HUES64 (cell line): ENCODE results near the gene FUT6.

Experiments used
- H3K27ac ChIP-seq: 2 replicates; pipeline ENCODE4 v1.7.0; 2013; ENCODE audit warnings: low read depth, low read length, inconsistent platforms
- H3K27me3 ChIP-seq: 2 replicates; pipeline ENCODE4 v1.6.1; 2013; ENCODE audit warnings: mild to moderate bottlenecking, low read length; ENCODE audit not compliant: insufficient read depth
- H3K36me3 ChIP-seq: 2 replicates; pipeline ENCODE4 v1.6.1; 2013; ENCODE audit warnings: mild to moderate bottlenecking, low read length; ENCODE audit not compliant: insufficient read depth
- H3K4me1 ChIP-seq: 2 replicates; pipeline ENCODE4 v1.6.1; 2013; ENCODE audit warnings: mild to moderate bottlenecking, low read length, moderate library complexity; ENCODE audit not compliant: insufficient read depth
- H3K4me3 ChIP-seq: 2 replicates; pipeline ENCODE4 v1.5.1; 2013; ENCODE audit warnings: mild to moderate bottlenecking, low read length, moderate library complexity
- H3K9ac ChIP-seq: 2 replicates; pipeline ENCODE4 v1.6.1; 2013; ENCODE audit warnings: mild to moderate bottlenecking, low read depth, low read length
- H3K9me3 ChIP-seq: 2 replicates; pipeline ENCODE4 v1.6.1; 2013; ENCODE audit warnings: low read depth, low read length; ENCODE audit not compliant: insufficient read depth
- WGBS: fragments of 150-250, 120-280 bp; methylation state at CpG from one replicate; pipeline ENCODE4 v1.1.7; 2013; ENCODE audit warnings: missing lambda C conversion rate; 5-methylcytosine and 5-hydroxymethylcytosine counted together

FUT6 gene

GRCh38 chr19:5832527-5833216 is 6.8 kb downstream of the FUT6 start:
- H3K9me3 ChIP-seq, result no peaks in the 10 kb centered on the region
- no peak overlapping the region for H3K4me3 ChIP-seq
- H3K27ac ChIP-seq, result no peak overlapping the region
- H3K36me3 ChIP-seq, result no peaks in the 10 kb centered on the region
- H3K27me3 ChIP-seq, result no peaks in the 10 kb centered on the region; the same call in 1 of the 2 replicates
- H3K9ac ChIP-seq, result no peak overlapping the region
- H3K4me1 ChIP-seq, result no peaks in the 10 kb centered on the region; the same call in 1 of the 2 replicates
- WGBS, result 86% methylated on average over 6 of the region's 6 CpGs

- Histone ChIP-seq H3K4me1 (no peaks in the 10 kb centered on the region; the same call in 1 of the 2 replicates), H3K9ac (no peak overlapping the region), H3K4me3 (no peak overlapping the region), H3K9me3 (no peaks in the 10 kb centered on the region), H3K27ac (no peak overlapping the region), H3K27me3 (no peaks in the 10 kb centered on the region; the same call in 1 of the 2 replicates), H3K36me3 (no peaks in the 10 kb centered on the region)
- WGBS, result 93% methylated on average over 22 of the region's 22 CpGs
These were observed 7.4 kb downstream of the FUT6 start for GRCh38 chr19:5832061-5832460.

GRCh38 chr19:5831159-5831558 is 8.3 kb downstream of the FUT6 start:
- Histone ChIP-seq H3K9ac (no peak overlapping the region), H3K27me3 (no peaks in the 10 kb centered on the region; the same call in 1 of the 2 replicates), H3K4me3 (no peak overlapping the region), H3K4me1 (peaks cover 3% of the 10 kb centered on the region; the same call in 1 of the 2 replicates), H3K36me3 (no peaks in the 10 kb centered on the region), H3K27ac (no peak overlapping the region), H3K9me3 (no peaks in the 10 kb centered on the region)
- WGBS, result 91% methylated on average over 9 of the region's 9 CpGs

- Histone ChIP-seq H3K27ac (no peak overlapping the region), H3K27me3 (no peaks in the 10 kb centered on the region; the same call in 1 of the 2 replicates), H3K4me1 (peaks cover 3% of the 10 kb centered on the region; the same call in 1 of the 2 replicates), H3K36me3 (no peaks in the 10 kb centered on the region), H3K4me3 (peak overlapping the region; percentile 81), H3K9ac (0 out of 2 replicates have a peak overlapping the region, but pooled peaks have one; percentile 5), H3K9me3 (no peaks in the 10 kb centered on the region)
- WGBS, result 78% methylated on average over 34 of the region's 34 CpGs
These were observed 9.8 kb downstream of the FUT6 start for GRCh38 chr19:5829567-5830310.

GRCh38 chr19:5828661-5829566 is 10.6 kb downstream of the FUT6 start:
- no peaks in the 10 kb centered on the region for H3K27me3 ChIP-seq
- peak overlapping the region; percentile 81 for H3K27ac ChIP-seq
- 4% methylated on average over 45 of the region's 47 CpGs for WGBS
- H3K36me3 ChIP-seq, result no peaks in the 10 kb centered on the region
- H3K9me3 ChIP-seq, result no peaks in the 10 kb centered on the region
- peak overlapping the region; percentile 81 for H3K4me3 ChIP-seq
- H3K9ac ChIP-seq, result peak overlapping the region; percentile 81
- peaks cover 3% of the 10 kb centered on the region; the same call in 1 of the 2 replicates for H3K4me1 ChIP-seq

- H3K4me3 ChIP-seq, result peak overlapping the region; percentile 81
- no peaks in the 10 kb centered on the region for H3K36me3 ChIP-seq
- peak overlapping the region; percentile 81 for H3K27ac ChIP-seq
- H3K9ac ChIP-seq, result peak overlapping the region; percentile 81
- peaks cover 3% of the 10 kb centered on the region; the same call in 1 of the 2 replicates for H3K4me1 ChIP-seq
- no peaks in the 10 kb centered on the region for H3K9me3 ChIP-seq
- under 1% methylated on average over 91 of the region's 91 CpGs for WGBS
- no peaks in the 10 kb centered on the region for H3K27me3 ChIP-seq
These were observed 11.4 kb downstream of the FUT6 start for GRCh38 chr19:5827891-5828660.

- Histone ChIP-seq H3K36me3 (no peaks in the 10 kb centered on the region), H3K9me3 (no peaks in the 10 kb centered on the region), H3K27ac (peak overlapping the region; percentile 81; the same call in 1 of the 2 replicates), H3K27me3 (no peaks in the 10 kb centered on the region), H3K4me1 (peaks cover 3% of the 10 kb centered on the region; the same call in 1 of the 2 replicates), H3K4me3 (peak overlapping the region; percentile 81), H3K9ac (peak overlapping the region; percentile 81)
- WGBS, result 16% methylated on average over 36 of the region's 37 CpGs
These were observed 12.1 kb downstream of the FUT6 start for GRCh38 chr19:5827342-5827890.

GRCh38 chr19:5826531-5827341 is 12.8 kb downstream of the FUT6 start:
- 29% methylated on average over 24 of the region's 24 CpGs for WGBS
- Histone ChIP-seq H3K9me3 (no peaks in the 10 kb centered on the region), H3K27ac (no peak overlapping the region), H3K4me3 (peak overlapping the region; percentile 81), H3K36me3 (no peaks in the 10 kb centered on the region), H3K9ac (no peak overlapping the region), H3K4me1 (peaks cover 3% of the 10 kb centered on the region; the same call in 1 of the 2 replicates), H3K27me3 (no peaks in the 10 kb centered on the region)

- peaks cover 3% of the 10 kb centered on the region; the same call in 1 of the 2 replicates for H3K4me1 ChIP-seq
- H3K27me3 ChIP-seq, result no peaks in the 10 kb centered on the region
- H3K9ac ChIP-seq, result no peak overlapping the region
- H3K27ac ChIP-seq, result no peak overlapping the region
- no peak overlapping the region for H3K4me3 ChIP-seq
- WGBS, result 95% methylated on average over 21 of the region's 21 CpGs
- H3K9me3 ChIP-seq, result no peaks in the 10 kb centered on the region
- no peaks in the 10 kb centered on the region for H3K36me3 ChIP-seq
These were observed 14.3 kb downstream of the FUT6 start for GRCh38 chr19:5825178-5825577.
